ENCODE measurements around the gene CARF. TPM values are rescaled to one million over a fixed set of nuclear protein-coding genes. Genes with fewer than 3 reads are reported as not detected.

The CARF gene
- total RNA-seq, 4 donors from 2014 or later, result 8.2 to 19.6 (median 11.9) TPM

DNA sequence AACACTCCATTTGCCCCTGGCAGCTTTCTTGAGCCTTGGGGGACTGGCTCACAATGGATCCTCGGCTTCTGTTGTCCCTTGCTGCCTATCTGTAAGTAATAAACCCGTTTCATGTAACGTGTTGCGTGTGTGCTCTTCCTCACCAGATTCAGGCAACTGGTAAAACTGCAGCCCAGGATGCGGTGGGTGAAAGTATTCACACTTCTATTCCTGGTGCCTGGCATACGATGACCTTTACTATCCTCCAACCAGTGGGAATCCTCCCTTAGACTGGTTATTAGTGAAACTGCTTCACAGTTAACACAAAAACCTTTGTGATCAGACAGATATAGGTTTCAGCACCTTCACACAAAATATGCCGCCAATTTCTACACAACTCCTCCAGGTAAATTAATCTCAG, 26.9 kb upstream of the CARF start:
- TF ChIP-seq, protein P1, sequence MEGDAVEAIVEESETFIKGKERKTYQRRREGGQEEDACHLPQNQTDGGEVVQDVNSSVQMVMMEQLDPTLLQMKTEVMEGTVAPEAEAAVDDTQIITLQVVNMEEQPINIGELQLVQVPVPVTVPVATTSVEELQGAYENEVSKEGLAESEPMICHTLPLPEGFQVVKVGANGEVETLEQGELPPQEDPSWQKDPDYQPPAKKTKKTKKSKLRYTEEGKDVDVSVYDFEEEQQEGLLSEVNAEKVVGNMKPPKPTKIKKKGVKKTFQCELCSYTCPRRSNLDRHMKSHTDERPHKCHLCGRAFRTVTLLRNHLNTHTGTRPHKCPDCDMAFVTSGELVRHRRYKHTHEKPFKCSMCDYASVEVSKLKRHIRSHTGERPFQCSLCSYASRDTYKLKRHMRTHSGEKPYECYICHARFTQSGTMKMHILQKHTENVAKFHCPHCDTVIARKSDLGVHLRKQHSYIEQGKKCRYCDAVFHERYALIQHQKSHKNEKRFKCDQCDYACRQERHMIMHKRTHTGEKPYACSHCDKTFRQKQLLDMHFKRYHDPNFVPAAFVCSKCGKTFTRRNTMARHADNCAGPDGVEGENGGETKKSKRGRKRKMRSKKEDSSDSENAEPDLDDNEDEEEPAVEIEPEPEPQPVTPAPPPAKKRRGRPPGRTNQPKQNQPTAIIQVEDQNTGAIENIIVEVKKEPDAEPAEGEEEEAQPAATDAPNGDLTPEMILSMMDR (IDR thresholded peaks at IDR 0.05; ENCODE audit: low read depth), result no peak

DNA sequence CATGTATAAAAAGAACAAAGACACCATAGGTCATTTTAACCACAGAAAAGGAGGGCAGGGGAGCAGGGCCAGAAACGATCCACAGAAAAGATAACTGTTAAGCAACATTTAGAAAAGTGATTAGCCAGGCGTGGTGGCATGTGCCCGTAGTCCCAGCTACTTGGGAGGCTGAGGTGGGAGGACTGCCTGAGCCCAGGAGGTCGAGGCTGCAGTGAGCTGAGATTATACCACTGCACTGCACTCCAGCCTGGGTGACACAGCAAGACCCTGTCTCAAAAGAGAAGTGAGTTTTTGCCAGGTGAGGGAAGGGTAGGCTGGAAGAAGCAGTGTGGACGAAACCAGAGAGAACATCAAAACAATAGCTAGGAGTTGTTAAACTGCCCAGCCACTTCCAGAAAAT, 3.9 kb upstream of the CARF start:
- TF ChIP-seq, protein P1 (IDR thresholded peaks at IDR 0.05; ENCODE audit: low read depth), result no peak

DNA sequence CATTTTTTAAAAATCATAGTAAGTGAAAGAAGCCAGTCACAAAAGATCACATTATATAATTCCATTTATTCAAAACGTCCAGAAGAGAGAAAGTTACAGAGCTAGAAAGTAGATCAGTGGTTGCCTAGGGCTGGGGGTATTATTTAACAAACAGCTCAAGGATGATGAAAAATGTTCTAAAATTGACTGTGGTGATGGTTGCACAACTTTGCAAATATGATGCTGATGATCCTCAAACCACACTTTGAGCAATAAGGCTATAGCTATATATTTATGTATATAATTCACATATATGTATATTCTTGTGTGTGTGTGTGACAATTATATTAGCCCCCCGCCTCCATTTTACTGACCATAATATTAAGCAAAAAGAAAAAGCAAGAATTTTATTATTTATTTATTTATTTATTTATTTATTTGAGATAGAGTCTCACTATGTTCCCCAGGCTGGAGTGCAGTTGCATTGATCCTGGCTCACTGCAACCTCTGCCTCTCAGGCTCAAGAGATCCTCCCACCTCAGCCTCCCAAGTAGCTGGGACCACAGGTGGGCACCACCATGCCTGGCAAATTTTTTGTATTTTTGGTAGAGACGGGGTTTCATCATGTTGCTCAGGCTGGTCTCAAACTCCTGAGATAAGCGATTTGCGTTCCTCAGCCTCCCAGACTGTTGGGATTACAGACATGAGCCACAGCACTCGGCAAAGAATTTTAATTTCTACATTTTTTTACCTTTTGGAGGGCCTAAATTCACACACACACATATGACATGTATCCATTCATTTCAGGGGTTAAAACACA, 2.5 kb upstream of the CARF start:
- TF ChIP-seq, protein P1 (IDR thresholded peaks at IDR 0.05; ENCODE audit: low read depth), result no peak

DNA sequence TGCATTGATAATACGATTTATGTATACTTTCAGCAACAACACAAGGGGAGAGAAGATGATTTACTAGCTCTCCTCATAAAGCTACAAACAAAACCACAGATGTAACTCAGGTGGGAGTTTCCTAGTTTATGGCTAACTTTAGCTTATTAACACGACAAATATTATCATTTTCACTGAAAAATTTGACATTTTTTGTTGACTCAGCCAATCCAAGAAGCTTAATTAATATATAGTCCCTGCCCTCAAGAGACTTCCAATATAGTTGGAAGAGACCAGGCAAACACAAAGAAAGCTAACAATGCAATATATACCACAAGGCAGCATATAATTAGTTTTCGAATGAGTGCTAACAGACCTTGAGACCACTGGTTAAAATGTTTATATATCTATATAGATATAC, 1.4 kb upstream of the CARF start:
- TF ChIP-seq, protein P1 (IDR thresholded peaks at IDR 0.05; ENCODE audit: low read depth), result no peak

DNA sequence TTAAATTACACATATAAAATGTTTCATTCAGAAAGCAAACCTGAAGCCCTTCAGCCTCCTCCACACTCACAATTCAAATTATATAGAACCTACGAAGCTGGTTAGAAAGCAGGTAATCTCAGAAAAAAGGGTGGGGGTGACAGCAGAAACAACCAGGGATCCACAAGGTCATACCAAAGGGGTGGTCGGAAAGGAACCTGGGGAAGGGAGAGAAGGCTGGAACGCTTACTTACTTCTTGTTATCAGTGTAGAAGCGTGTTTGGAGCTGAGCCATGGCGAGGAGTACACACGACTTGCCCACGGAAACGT, 918 bp upstream of the CARF start:
- TF ChIP-seq, protein P1 (IDR thresholded peaks at IDR 0.05; ENCODE audit: low read depth), result no peak

DNA sequence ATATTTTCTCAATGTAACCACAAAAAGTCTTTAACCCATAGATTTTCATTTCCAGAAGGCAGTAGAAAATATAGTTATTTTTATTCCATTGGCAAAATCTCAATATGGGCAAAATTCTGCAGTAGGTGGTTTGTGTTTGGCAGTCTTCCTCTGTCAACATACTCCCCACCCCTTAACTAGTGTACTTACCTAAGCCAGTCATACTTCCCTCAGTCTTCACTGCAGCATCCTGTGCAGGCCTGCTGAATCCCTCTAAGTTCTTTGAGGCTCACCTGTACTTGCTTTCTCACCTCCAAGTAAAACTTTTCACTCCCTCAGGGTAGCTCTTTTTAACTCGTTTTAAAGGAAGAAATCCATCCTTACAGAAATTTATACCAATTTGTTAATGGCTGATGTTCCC, 6.8 kb downstream of the CARF start:
- TF ChIP-seq, protein P1 (IDR thresholded peaks at IDR 0.05; ENCODE audit: low read depth), result no peak

DNA sequence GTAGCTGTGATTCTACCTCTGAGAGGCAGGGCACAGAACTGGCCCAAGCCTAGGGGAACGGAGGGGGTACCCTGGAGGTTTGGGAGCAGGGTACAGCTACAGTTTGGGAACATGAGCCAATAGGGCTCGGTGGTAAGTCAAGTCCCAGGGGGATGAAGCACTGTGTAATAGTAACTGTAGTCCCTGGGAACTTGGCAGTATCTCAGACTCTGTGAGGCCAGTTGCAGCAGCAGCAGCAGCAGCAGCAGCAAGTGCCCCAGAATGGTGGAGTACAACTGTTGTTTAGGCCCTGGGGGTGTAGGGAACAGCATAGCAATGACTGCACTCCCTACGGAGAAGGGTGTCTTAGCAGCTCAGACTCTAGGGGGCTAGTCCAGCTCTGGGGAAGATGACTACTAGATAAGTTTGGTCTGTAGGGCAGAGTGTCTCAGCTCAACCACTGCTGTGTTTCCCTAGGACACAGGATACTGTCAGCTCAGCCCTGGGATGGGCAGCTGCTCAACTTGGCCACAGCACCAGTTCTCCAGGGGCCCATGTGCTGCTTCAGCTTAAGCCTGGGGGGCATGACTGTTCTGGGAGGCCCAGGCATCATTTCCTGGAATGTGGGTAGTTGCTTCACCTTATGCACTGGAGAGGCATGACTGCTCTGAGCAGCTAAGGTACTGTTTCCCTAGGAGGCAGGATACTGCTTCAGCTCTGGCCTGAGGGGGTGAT, 20.5 kb downstream of the CARF start:
- TF ChIP-seq, protein P1 (IDR thresholded peaks at IDR 0.05; ENCODE audit: low read depth), result no peak

Data from subcutaneous adipose tissue (tissue), 4 donors.